GM19372 (cell line): ENCODE data around the gene DBN1.
"Not testable (repeated sequence)": the region's sequence is repeated elsewhere in the genome, so short reads cannot be mapped to it uniquely, and the experiment has no call there.

Experiments used
- ATAC-seq: cut with Tn5 transposase; IDR thresholded peaks from one replicate; pipeline ENCODE4 v1.9.1; 2021; ENCODE audit warnings: mild to moderate bottlenecking, low read depth, moderate library complexity; ENCODE audit not compliant: unreplicated experiment

The DBN1 gene

DNA sequence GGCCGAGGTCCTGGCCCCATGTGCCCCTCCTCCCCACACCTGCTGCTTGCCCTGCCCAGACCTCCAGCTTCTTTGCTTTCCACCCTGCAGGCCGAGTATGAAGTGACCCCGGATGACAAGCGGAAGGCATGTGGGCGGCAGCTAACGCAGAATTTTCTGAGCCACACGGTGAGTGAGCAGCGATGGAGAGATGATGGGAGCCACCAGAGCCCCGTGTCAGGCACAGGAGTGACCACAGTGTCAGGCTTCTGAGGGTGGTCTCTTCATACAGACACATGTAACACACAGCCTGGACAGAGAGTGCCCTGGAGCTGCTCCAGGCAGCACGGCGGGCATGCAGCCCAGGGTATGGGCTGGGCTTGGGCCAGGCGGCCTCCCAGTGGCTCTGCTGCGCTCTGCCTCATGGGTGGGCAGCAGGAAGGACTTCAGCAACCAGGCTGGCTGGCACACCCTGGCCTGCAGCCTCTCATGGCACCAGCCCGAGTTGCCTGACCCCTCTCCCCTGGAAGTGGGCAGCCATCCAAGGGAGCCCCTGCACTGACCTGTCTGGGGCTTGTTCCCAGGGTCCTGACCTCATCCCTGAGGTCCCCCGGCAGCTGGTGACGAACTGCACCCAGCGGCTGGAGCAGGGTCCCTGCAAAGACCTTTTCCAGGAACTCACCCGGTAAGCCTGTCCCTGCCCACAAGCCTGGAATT is 41.1 kb downstream of the DBN1 start:
- peak; percentile 31 for ATAC-seq

DNA sequence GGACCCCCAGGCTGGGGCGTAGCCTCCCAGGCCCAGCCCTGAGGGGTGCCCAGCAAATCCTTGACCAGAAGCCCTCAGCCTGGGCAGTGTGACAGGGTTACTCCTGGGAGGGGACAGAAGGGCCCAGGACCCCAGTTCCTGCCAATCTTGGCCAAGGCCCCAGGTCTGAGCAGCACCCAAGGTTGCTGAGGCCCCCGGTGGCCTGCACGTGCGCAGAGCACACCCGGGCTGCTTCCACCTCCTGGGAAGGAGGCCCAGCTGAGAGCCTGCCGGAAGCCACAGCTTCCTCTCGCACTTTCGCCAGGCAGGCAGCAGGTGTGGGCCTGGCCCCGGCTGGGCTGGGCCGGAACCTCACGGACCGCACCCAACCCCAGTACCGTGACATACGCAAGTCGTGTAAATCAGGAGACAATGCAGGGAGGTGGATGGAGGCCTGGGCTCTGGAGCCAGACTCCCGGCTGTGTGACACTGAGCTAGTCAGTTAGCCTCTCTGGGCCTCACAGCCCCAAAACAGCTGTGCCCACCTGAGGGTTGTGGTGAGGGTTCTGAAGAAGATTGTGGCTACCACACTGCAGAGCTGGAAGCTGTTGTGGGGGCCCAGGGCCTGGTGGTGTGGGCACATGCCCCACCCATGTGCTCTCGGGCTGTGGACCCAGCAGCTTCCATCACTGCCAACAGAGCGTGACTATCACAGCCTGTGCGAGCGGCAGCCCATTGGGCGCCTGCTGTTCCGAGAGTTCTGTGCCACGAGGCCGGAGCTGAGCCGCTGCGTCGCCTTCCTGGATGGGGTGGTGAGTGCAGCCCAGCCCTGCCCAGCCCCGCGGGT is 41.9 kb downstream of the DBN1 start:
- ATAC-seq: peak; percentile 38

DNA sequence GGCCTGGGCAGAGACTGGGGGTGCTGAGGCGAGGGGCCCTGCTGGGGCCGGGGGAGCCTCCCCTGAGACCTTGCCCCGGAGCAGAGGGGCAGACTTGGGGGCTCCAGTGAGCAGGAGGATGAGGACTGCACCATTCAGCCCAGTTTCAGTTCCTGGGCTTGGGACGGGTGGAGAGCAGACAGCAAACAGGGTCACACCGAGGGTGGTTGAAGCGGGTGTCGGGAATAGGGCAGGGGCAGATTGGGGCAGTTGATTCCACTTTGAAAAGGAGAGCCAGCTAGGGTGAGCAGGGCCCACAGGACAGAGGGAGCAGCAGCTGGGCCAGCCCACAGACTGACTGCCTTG is 42.5 kb downstream of the DBN1 start:
- ATAC-seq: no peak

DNA sequence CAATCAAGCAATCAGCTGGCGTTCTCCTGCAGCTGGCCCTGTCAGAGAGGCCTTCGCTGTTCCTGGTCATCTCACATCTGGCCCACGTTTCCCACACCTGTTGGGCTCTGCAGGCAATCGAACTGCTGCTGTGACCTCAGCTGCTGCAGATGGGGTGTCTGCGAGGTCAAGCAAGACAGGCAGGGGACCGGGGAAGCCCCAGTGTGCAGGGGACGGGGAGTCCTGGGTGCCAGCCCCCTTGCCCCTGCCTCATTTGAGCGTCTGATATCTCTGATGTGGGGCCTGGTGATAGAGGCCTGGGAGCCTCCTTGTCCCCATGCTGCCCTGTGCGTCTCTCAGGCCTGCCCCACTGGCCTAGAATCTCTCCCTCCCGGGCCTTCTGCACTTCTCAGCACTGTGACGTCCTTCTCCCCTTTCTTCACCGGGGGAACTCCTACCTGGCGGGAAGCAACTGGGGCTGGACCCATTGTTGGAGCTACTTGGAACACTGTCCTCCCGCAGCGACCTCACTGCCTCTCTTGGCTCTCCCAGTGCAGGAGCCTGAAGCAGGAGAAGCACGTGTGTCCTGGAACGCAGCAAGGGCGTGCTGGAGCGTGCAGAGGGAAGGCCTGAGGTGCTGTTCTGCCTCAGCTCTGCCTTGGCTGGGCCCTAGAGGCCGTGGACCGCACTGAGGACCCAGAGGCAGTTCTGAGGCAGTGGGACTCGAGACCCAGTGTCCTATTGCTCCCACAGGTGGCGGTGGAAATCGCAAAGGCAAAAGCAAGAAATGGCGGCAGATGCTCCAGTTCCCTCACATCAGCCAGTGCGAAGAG is 43.1 kb downstream of the DBN1 start:
- no peak for ATAC-seq

DNA sequence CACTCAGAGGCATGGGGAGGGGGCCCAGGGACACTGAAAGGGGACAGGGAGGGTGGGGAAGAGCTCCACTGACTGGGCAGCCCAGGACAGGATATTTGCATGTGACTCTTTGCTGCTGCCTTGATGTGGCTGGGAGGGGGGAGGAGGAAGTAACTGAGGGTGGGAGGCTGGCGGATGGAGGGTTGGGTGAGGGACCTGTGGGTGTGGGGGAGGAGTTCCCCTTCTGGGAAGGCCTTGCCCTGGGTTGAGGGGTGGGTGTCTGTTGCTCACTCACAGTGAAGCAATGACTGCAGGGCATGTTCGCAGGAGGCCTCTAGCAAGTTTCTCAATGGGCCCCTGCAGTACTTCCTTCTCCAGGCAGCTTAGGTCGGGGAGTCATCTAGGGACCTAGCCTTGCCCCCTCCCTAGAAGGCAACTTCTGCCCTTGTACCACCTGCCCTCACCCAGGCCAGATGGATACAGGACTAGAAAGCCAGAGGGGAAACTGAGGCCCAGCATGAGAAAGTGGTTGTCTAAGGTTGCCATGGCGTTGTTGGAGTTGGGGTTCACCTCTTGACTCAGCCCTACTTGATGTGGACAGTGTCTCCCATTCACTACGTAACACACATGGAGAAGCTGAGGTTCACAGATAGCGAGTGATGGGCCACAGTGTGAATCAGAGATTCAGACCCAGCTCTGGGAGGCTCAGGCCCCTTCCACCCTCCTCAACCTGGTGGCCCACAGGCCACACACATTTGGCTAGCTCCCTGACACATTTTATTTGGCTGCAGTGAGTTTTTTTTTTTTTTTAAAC is 44.0 kb downstream of the DBN1 start:
- no peak for ATAC-seq

DNA sequence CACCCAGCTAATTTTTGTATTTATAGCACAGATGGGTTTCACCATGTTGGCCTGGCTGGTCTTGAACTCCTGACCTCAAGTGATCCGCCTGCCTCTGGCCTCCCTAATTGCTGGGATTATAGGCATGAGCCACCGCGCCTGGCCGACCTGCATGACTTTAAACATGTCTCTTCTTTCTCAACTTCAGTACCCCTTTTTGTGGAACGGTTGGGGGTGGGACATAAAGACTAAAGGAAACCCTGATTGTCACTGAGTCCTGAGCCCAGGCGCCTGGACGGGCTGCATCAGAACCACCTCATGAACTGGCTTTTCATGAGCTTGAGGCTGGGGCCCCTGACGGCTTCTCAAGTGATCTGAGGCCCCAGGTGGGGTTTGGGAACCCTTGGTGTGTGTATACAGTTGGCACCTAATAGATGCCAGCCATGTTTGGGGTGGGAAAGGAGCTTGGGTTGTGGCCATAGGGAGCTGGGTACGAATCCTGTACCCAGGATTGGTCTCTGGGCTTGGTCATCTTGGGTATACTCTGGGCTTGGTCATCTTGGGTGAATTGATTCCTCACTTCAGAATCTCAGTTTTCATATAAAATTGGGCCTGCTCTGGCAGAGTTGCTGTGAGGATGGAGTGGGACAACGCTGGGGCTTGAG is 44.7 kb downstream of the DBN1 start:
- no peak for ATAC-seq

DNA sequence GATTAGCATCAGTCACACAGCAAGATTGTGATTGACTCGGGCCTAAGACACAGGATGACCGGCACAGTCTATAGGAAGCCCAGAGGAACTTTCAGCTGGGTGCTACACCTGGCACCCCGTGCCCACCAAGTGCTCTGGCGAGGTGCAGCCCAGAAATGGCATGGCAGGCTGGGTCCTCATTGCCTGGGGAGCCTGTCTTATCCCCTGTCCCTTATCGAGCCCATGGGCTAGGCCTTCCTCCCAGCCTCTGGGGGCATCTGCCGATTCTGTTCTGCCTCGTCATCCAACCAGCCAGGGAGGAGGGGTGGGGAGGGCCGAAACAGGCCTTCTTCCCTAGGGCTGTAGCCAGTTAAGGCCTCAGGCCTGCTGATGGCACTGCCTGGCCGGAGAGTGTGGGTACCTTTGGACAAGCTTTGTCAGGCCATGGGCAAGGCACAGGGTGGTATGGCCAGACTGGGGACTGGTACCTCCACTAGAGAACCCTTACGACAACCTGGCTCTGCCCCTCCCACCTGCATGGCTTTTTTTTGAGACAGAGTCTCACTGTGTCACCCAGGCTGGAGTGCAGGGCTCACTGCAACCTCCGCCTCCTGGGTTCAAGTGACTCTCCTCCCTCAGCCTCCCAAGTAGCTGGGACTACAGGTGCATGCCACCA is 45.4 kb downstream of the DBN1 start:
- ATAC-seq: no peak

DNA sequence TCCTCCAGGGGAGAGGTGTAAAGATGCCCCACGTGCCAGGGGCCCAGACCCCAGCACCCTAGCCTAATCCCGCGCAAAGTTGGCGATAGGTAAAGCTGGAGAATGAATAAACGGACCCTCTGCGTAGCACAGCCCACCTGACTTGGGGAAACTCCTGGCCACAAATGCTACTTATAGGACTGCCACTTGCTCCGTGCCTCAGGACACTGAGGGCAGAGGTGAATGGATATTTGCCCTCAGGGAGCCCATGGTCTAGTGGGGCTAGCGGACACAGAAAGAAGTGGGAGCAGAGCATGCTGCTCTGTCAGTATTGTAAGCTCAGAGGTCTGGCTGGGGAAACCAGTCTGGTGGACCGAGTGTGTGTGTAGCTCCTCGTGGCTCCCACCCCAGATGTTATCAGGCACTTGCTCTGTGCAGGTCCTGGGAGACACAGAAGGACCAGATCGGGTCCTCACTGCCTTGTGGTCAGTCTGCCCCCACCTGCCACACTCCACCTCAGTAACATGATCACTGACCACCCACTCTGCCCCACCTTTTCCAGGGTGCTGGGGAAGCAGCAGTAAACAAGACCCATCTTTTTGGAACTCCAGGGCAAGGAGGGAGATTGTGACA is 46.1 kb downstream of the DBN1 start:
- ATAC-seq: no peak

DNA sequence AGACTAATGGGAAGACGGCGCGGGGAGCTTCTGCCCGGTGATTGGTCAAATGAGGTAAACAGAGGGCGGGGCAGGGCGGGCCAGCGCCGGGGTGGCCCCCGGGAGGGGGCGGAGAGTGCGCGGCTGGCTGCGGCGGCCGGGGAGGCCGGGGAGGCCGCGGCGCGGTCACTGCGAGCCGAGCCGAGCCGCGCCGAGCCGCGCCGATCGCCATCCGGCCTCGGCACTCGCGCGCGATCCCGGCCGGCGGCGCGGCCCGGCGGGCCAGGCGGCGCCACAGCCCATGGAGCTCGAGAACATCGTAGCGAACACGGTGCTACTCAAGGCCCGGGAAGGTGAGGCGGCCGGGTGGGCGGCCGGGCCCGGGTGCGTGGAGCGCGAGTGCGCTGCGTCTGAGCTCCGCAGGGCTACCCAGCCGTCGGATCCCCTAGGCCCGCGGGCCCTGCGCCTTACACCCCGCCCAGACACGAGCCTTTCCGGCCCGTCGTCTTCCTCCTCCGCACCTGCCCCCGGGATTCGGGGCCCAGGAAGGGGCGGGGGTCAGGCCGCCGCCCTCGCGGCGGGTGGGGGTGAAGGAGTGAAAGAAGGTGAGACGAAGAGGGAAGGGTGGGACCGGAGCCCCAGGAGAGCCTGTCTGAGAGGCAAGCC is 46.7 kb downstream of the DBN1 start, which contains the start of gene GRK6:
GRK6 (plus strand) TSS at position 111 of the 645 bp plus-strand sequence; CDS start at position 281, 170 bp downstream.
- ATAC-seq: peak; percentile 6

DNA sequence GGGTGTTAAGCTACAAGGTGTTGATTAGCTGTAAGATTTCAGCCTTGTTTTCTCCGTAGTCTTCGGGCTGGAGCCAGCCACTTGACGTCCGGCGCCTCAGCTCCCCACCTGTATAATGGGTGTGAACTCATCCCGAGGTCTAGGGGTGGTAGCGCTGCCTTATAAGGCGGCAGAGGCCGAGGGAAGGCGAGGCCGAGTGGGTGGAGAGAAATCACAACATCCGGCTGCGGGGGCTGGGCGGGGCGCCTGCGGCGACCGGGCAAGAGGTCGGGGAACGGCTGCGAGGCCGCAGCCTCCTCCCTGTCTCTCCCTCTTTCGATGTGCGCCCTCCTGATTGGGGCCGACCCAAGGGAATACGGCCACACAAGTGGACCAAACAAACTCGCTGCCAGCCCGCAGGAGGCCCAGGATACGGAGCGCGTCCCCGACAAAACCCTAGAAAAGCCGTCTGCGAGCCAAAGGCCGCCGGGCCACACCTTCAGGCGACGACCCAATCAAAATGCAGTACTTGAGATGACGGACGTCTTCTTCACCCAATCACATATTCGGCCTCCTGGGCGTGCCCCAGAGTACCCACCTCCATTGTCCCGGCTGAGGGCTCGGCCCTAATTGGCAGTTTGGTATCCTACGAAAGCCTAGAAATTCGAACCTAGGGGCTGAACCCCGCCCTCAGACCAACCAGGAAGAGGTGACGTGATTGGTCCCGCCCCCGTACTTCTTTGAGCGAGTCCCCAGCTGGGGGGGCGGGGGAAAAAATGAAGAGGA is 47.5 kb downstream of the DBN1 start:
- ATAC-seq: peak; percentile 75

DNA sequence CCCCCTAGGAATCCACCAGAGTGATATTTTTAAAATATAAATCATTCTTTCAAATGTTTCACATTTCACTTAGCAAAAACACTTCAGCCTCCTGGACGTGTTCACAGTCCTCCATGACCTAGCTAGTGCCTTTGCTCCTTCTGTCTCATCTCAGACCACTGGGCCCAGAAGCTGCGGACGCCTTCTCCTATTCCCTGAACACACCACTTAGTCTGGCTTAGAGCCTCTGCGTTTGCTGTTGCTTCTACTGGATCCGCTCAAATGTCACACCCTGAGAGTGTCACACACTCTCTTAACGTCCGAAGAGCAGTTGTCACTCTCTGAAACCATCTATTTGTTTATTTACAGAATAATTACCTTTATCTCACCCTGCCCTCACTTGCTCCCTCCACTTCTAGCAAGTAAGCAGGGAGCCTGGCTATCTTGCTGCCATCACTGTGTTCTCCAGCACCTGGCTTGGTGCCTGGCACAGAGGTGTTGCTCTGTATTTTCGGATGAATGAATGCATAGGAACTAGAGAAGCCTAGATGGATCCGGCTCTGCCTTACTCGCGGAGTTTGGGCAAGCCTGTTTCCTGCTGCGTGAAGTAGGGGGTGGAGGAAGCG is 48.1 kb downstream of the DBN1 start:
- ATAC-seq: no peak

DNA sequence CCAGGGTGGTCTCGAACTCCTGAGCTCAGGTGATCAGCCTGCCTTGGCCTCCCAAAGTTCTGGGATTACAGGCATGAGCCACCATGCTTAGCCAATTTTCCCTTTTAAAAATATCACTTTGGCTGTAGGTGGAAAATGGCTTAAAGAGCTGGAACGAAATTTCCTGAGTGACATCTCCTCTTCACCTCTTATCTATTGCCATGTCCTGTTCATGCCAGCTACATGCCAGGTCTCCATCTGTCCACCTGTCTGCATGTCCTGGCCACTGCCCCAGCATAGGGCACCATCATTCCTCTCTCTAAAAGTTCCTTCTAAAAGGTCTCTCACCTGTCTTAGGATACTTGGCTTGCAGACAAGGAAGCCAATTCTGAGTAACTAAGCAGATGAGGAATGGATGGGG is 49.8 kb downstream of the DBN1 start:
- no peak for ATAC-seq

DNA sequence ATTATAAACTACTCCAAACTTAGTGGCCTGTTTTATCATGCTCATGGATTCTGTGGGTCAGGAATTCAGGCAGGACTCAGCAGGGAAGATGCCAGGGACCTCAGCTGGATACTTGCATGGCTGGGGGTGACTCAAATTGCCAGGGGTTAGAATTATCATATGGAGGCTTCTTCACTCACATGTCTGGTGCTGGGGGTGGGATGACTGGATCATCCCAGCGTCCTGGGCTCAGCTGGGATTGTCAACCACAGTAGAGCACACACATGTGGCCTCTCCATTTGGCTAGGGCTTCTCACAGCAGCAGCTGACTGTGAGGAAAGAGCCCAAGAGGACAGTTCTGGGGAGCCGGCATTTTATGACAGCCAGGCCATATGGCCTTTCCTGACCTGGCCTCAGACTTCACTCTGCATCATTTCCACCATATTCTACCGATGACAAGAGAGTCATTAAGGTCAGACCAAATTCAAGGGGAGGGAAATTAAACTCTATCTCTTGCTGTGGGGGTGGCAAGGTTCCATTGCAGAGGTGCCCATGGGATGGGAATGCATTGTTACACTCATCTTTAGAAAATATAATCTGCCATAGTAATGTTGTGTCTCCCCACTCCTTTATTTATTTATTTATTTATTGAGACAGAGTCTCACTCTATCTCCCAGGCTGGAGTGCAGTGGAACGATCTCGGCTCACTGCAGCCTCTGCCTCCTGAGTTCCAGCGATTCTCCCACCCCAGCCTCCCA is 52.2 kb downstream of the DBN1 start:
- no peak for ATAC-seq

DNA sequence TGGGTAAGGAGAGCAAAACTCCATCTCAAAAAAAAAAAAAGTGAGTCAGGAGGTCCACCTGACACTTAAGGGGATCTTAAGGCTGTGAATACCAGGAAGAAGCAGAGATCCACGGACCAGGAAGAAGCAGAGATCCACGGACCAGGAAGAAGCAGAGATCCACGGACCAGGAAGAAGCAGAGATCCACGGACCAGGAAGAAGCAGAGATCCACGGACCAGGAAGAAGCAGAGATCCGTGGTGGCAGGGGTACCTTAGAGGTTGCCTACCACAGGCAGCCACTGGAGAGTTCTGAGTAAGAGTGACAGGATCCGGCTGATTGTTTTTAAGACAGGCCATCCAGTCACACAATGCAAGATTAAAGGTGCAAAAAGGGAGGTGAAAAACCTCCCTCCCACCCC is 53.0 kb downstream of the DBN1 start:
- not testable (repeated sequence) for ATAC-seq

DNA sequence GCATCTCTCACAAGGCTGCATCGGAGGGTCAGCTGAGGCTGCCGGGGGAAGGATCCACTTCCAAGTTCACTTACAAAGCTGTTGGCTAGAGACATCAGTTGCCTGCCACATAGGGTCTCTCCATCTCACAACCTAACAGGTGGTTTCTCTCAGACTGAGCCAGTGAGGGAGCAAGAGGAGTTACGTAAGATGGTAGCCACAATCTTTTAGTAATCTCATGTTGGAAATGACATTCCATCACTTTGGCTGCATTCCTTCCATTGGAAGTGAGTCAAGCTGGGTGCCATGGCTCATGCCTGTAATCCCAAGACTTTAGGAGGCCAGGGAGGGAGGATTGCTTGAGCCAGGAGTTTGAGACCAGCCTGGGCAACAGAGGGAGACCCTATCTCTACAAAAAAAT is 54.4 kb downstream of the DBN1 start:
- ATAC-seq: no peak

DNA sequence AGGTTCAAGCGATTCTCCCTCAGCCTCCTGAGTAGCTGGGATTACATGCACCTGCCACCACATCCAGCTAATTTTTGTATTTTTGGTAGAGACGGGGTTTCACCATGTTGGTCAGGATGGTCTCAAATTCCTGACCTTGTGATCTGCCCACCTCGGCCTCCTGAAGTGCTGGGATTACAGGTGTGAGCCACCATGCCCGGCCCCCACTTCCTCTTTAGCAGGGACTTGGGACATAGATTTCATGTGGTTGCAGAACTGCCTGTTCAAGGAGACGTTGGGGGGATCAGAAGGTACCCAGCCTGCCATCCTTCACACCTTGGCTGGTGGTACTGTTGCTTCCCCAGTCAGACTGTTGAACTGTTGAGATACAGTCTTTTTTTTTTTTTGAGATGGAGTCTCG is 56.4 kb downstream of the DBN1 start:
- ATAC-seq: not testable (repeated sequence)

DNA sequence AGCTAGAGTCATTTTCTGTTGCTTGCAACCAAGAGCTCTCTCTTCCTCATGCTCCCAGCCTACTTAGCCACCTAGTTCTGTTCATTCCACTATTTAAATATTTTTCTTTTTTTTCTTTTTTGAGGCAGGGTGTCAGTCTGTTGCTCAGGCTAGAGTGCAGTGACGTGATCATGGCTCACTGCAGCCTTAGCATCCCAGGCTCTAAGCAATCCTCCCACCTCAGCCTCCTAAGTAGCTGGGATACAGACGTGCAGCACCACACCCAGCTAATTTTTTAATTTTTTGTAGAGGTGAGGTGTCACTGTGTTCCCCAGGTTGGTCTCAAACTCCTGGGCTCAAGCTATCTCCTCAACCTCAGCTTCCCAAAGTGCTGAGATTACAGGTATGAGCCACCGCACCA is 59.0 kb downstream of the DBN1 start:
- no peak for ATAC-seq
